CD4-positive, alpha-beta memory T cell (primary cell): Measurements from ENCODE around the gene RALGPS2. TPM values are rescaled to one million over a fixed set of nuclear protein-coding genes. Genes with fewer than 3 reads are reported as not detected.
"Not testable (repeated sequence)": the region's sequence is repeated elsewhere in the genome, so short reads cannot be mapped to it uniquely, and the experiment has no call there.

Experiments used
- CTCF ChIA-PET: fragments of 350-600 bp; sonication (Branson Sonifier 250); formaldehyde crosslinking; loops from one replicate; lab custom pipeline; 2021; ENCODE audit warnings: inconsistent platforms; ENCODE audit not compliant: partially characterized antibody; lab: Charles Lee
- POLR2A ChIA-PET: fragments of 350-600 bp; sonication (Branson Sonifier 250); formaldehyde crosslinking; loops from one replicate; lab custom pipeline; 2021; ENCODE audit not compliant: partially characterized antibody; lab: Charles Lee
- DNase-seq, 5 donors: peaks; one replicate each; pipeline versions ENCODE4 v3.0.0 to v3.0.0-alpha.2; 2020 to 2022; ENCODE audit warnings: mixed read lengths in 1 of 5
- H3K27ac ChIP-seq: one replicate; pipeline ENCODE4 v1.7.0; 2013; ENCODE audit warnings: low read depth, low read length
- H3K27me3 ChIP-seq: 2 replicates; pipeline ENCODE4 v1.7.0; 2013; ENCODE audit warnings: mild to moderate bottlenecking, low read length, moderate library complexity; ENCODE audit not compliant: insufficient read depth
- H3K36me3 ChIP-seq: 2 replicates; pipeline ENCODE4 v1.7.0; 2013; ENCODE audit warnings: mild to moderate bottlenecking, low read length, moderate library complexity; ENCODE audit not compliant: insufficient read depth
- H3K4me1 ChIP-seq: 2 replicates; pipeline ENCODE4 v1.7.0; 2013; ENCODE audit warnings: mild to moderate bottlenecking, low read length, moderate library complexity; ENCODE audit not compliant: insufficient read depth
- H3K4me3 ChIP-seq, 2 donors: one replicate each; pipeline ENCODE4 v1.7.0; 2013; ENCODE audit warnings: low read length in 2 of 2, mild to moderate bottlenecking in 1 of 2
- H3K9me3 ChIP-seq, 2 donors: one replicate each; pipeline ENCODE4 v1.7.0; 2013; ENCODE audit warnings: low read length in 2 of 2, control low read depth in 1 of 2; ENCODE audit not compliant: control insufficient read depth in 1 of 2
- H3K27ac Mint-ChIP-seq, 7 donors: one replicate each; pipeline ENCODE4 v1.8.0; 2020 to 2021; ENCODE audit warnings: mixed read lengths in 7 of 7, mild to moderate bottlenecking in 6 of 7, inconsistent platforms in 3 of 7, moderate library complexity in 3 of 7
- H3K27me3 Mint-ChIP-seq, 2 donors: one replicate each; pipeline ENCODE4 v1.8.0; 2020 to 2021; ENCODE audit warnings: mixed read lengths in 2 of 2
- H3K36me3 Mint-ChIP-seq, 2 donors: one replicate each; pipeline ENCODE4 v1.8.0; 2020 to 2021; ENCODE audit warnings: mixed read lengths in 2 of 2, inconsistent platforms in 1 of 2, mild to moderate bottlenecking in 1 of 2
- H3K4me1 Mint-ChIP-seq, 4 donors: one replicate each; pipeline ENCODE4 v1.8.0; 2020 to 2021; ENCODE audit warnings: mixed read lengths in 4 of 4, mild to moderate bottlenecking in 1 of 4
- H3K4me3 Mint-ChIP-seq, 8 donors: one replicate each; pipeline ENCODE4 v1.8.0; 2020 to 2021; ENCODE audit warnings: mixed read lengths in 8 of 8, mild to moderate bottlenecking in 7 of 8, moderate library complexity in 6 of 8, inconsistent platforms in 3 of 8
- H3K9me3 Mint-ChIP-seq, 8 donors: one replicate each; pipeline ENCODE4 v1.8.0; 2020 to 2021; ENCODE audit warnings: mixed read lengths in 8 of 8, mild to moderate bottlenecking in 5 of 8, inconsistent platforms in 3 of 8, moderate library complexity in 1 of 8
- intact Hi-C: fragments of 100-400 bp; cut with micrococcal nuclease; formaldehyde crosslinking; loops from one replicate; pipeline ENCODE4 v1.15.1; 2023
- polyA plus RNA-seq, 2 donors: library from polyadenylated mRNA; unstranded; fragments of 300-500 nt; fragmentation: Illumina TruSeq; gene quantifications; one replicate each; pipeline ENCODE4 v1.2.3, GENCODE V29; 2021
- total RNA-seq, 2 experiments: library from RNA; stranded (reverse); gene quantifications; one replicate each; pipeline ENCODE4 v1.2.3, GENCODE V29; 2021

The RALGPS2 gene
- total and polyA plus RNA-seq, 4 experiments from 2014 or later = 1.6 to 15.0 (median 7.8) TPM

GRCh38 chr1:178945763-178946266 is 220.8 kb downstream of the RALGPS2 start:
- no peak overlapping the region for H3K4me3 ChIP-seq

GRCh38 chr1:178946416-178946815 is 221.4 kb downstream of the RALGPS2 start:
- peaks cover 0 to 1% (median 0%) of the 10 kb centered on the region in 4 donors for H3K4me1 Mint-ChIP-seq
- CTCF ChIA-PET = no interaction called here
- Histone ChIP-seq H3K9me3 (no peaks in the 10 kb centered on the region), H3K27me3 (no peaks in the 10 kb centered on the region), H3K4me1 (no peaks in the 10 kb centered on the region), H3K36me3 (no peaks in the 10 kb centered on the region), H3K4me3 (no peak overlapping the region), H3K27ac (no peak overlapping the region)
- no peak for DNase-seq
- peaks cover 0 to 2% (median 0%) of the 10 kb centered on the region in 8 donors for H3K9me3 Mint-ChIP-seq
- intact Hi-C loops = no loop called here
- no peaks in the 10 kb centered on the region for H3K36me3 Mint-ChIP-seq
- no peak overlapping the region for H3K4me3 Mint-ChIP-seq
- POLR2A ChIA-PET = no interaction called here
- no peak overlapping the region for H3K27ac Mint-ChIP-seq
- H3K27me3 Mint-ChIP-seq = peaks cover 3 to 19% of the 10 kb centered on the region in 2 donors

More at GRCh38 chr1:178945763-178946266, 220.8 kb downstream of the RALGPS2 start:
- Histone ChIP-seq H3K4me1 (no peaks in the 10 kb centered on the region), H3K9me3 (no peaks in the 10 kb centered on the region), H3K36me3 (no peaks in the 10 kb centered on the region), H3K27me3 (no peaks in the 10 kb centered on the region), H3K27ac (no peak overlapping the region)
- Mint-ChIP-seq H3K4me3 (no peak overlapping the region), H3K4me1 (peaks cover 0 to 1% (median 0%) of the 10 kb centered on the region in 4 donors), H3K36me3 (no peaks in the 10 kb centered on the region), H3K27me3 (peaks cover 5 to 19% of the 10 kb centered on the region in 2 donors), H3K9me3 (peaks cover 0 to 2% (median 0%) of the 10 kb centered on the region in 8 donors), H3K27ac (no peak overlapping the region)
- no peak for DNase-seq
- intact Hi-C loops = no loop called here
- ChIA-PET POLR2A (no interaction called here), CTCF (no interaction called here)

- Mint-ChIP-seq H3K27me3 (peaks cover 3 to 17% of the 10 kb centered on the region in 2 donors), H3K9me3 (peaks cover 0 to 2% (median 0%) of the 10 kb centered on the region in 8 donors), H3K4me3 (no peak overlapping the region), H3K36me3 (no peaks in the 10 kb centered on the region), H3K4me1 (no peaks in the 10 kb centered on the region), H3K27ac (no peak overlapping the region)
- no peak overlapping the region for H3K4me3 ChIP-seq
- CTCF ChIA-PET = no interaction called here
- no peaks in the 10 kb centered on the region for H3K36me3 ChIP-seq
- no peak overlapping the region for H3K27ac ChIP-seq
- intact Hi-C loops = no loop called here
- POLR2A ChIA-PET = no interaction called here
- no peak for DNase-seq
- H3K4me1 ChIP-seq = no peaks in the 10 kb centered on the region
- H3K27me3 ChIP-seq = no peaks in the 10 kb centered on the region
- H3K9me3 ChIP-seq = no peaks in the 10 kb centered on the region
Measured at GRCh38 chr1:178946855-178947676, 222.0 kb downstream of the RALGPS2 start.

- CTCF ChIA-PET = no interaction called here
- H3K9me3 Mint-ChIP-seq = peaks cover 0 to 2% (median 0%) of the 10 kb centered on the region in 8 donors
- H3K4me1 Mint-ChIP-seq = no peaks in the 10 kb centered on the region
- no peak for DNase-seq
- H3K27me3 Mint-ChIP-seq = peaks cover 3 to 17% of the 10 kb centered on the region in 2 donors
- intact Hi-C loops = no loop called here
- Histone ChIP-seq H3K4me3 (no peak overlapping the region), H3K27me3 (no peaks in the 10 kb centered on the region), H3K9me3 (no peaks in the 10 kb centered on the region), H3K36me3 (no peaks in the 10 kb centered on the region), H3K4me1 (no peaks in the 10 kb centered on the region), H3K27ac (no peak overlapping the region)
- no peaks in the 10 kb centered on the region for H3K36me3 Mint-ChIP-seq
- no peak overlapping the region for H3K4me3 Mint-ChIP-seq
- no peak overlapping the region for H3K27ac Mint-ChIP-seq
- POLR2A ChIA-PET = no interaction called here
Measured at GRCh38 chr1:178947677-178947981, 222.6 kb downstream of the RALGPS2 start.

- Mint-ChIP-seq H3K27me3 (peaks cover 1 to 17% of the 10 kb centered on the region in 2 donors), H3K27ac (no peak overlapping the region), H3K4me1 (no peaks in the 10 kb centered on the region), H3K36me3 (no peaks in the 10 kb centered on the region), H3K4me3 (no peak overlapping the region), H3K9me3 (peaks cover 0 to 2% (median 0%) of the 10 kb centered on the region in 8 donors)
- intact Hi-C loops = no loop called here
- Histone ChIP-seq H3K9me3 (no peaks in the 10 kb centered on the region), H3K4me3 (no peak overlapping the region), H3K4me1 (no peaks in the 10 kb centered on the region), H3K36me3 (no peaks in the 10 kb centered on the region), H3K27ac (no peak overlapping the region), H3K27me3 (no peaks in the 10 kb centered on the region)
- ChIA-PET POLR2A (no interaction called here), CTCF (no interaction called here)
- no peak for DNase-seq
Measured at GRCh38 chr1:178948676-178949075, 223.6 kb downstream of the RALGPS2 start.

GRCh38 chr1:178949866-178950265 is 224.8 kb downstream of the RALGPS2 start:
- H3K36me3 ChIP-seq, H3K9me3 ChIP-seq, H3K4me1 Mint-ChIP-seq, H3K4me1 ChIP-seq, H3K4me3 ChIP-seq, H3K27me3 ChIP-seq, H3K36me3 Mint-ChIP-seq, H3K4me3 Mint-ChIP-seq, H3K27ac Mint-ChIP-seq, CTCF ChIA-PET, intact Hi-C loops, DNase-seq, H3K27ac ChIP-seq, H3K9me3 Mint-ChIP-seq: not testable (repeated sequence)
- peaks cover 5 to 19% of the 10 kb centered on the region in 2 donors for H3K27me3 Mint-ChIP-seq
- POLR2A ChIA-PET = interaction anchor here (0.6 kb wide), 1 partner anchor 17 kb away, joined by 3 read pairs; no protein-coding TSS in a partner anchor

GRCh38 chr1:178951600-178951999 is 226.6 kb downstream of the RALGPS2 start:
- ChIA-PET CTCF (interaction anchor here (0.7 kb wide), 1 partner anchor 34 kb away, joined by 3 read pairs; no protein-coding TSS in a partner anchor), POLR2A (no interaction called here)
- peaks cover 0 to 1% (median 0%) of the 10 kb centered on the region in 8 donors for H3K9me3 Mint-ChIP-seq
- Histone ChIP-seq H3K4me1 (no peaks in the 10 kb centered on the region), H3K9me3 (no peaks in the 10 kb centered on the region), H3K27ac (no peak overlapping the region), H3K36me3 (no peaks in the 10 kb centered on the region), H3K27me3 (no peaks in the 10 kb centered on the region), H3K4me3 (no peak overlapping the region)
- no peak overlapping the region for H3K27ac Mint-ChIP-seq
- DNase-seq = no peak
- no peak overlapping the region for H3K4me3 Mint-ChIP-seq
- intact Hi-C loops = no loop called here
- H3K4me1 Mint-ChIP-seq = no peaks in the 10 kb centered on the region
- H3K27me3 Mint-ChIP-seq = peaks cover 4 to 15% of the 10 kb centered on the region in 2 donors
- H3K36me3 Mint-ChIP-seq = no peaks in the 10 kb centered on the region
